Fibroblast of skin of left quadriceps (primary cell): Measurements from ENCODE around the gene MMP25.
"Not testable (repeated sequence)": the region's sequence is repeated elsewhere in the genome, so short reads cannot be mapped to it uniquely, and the experiment has no call there.

ENCODE experiments used
- DNase-seq, 2 experiments: peaks; one replicate each; pipeline ENCODE4 v3.0.0-alpha.2; 2013; ENCODE audit warnings: low read depth in 2 of 2

MMP25 gene

DNA sequence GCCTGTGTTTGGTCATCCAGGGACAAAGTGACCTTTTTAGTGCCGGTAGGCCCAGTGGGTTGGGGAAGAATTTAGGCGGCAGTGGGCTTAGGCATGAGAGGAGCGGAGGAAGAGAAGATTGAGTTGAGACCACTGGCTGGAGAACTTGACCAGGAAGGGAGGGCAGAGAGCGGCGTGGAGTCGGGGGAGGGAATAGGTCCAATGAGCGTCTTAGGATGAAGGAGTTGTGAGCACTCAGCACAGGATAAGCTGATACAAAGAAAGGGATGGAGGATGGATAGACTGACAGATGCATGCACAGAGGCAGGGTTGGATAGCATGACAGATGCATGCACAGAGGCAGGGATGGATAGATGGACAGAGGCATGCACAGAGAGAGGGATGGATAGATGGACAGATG lies 27.1 kb downstream of the MMP25 start:
- no peak for DNase-seq

DNA sequence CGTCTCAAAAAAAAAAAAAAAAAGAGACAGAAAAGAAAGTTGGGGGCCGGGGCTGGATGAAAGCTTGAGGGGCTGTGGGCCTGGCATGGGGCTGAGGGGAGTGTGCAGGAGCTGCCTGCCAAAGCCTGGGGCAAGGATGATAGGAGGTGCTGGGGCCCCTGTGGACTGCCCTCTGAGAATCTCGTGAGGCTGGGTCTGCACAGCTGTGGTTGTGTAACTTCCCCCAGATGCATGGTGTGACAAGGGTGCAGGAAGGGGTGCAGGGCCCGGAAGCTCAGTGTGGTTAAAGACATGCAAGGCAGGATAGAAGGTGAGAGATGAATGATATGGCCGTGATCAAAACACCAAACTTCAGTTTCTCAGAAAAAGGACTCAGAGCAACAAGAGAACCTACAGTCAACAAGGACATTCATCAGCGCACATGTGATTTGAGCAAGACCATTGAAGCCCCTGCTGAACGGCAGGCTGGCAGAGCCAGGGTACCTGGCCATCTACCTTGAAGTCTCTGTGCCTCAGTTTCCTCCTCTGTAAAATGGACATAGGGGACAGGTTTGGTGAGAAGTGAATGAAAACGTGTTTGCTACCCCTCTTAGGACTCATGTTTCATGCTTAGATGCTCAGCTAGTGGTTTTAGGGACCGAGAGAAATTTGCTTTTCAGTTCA lies 28.6 kb downstream of the MMP25 start:
- no peak for DNase-seq

DNA sequence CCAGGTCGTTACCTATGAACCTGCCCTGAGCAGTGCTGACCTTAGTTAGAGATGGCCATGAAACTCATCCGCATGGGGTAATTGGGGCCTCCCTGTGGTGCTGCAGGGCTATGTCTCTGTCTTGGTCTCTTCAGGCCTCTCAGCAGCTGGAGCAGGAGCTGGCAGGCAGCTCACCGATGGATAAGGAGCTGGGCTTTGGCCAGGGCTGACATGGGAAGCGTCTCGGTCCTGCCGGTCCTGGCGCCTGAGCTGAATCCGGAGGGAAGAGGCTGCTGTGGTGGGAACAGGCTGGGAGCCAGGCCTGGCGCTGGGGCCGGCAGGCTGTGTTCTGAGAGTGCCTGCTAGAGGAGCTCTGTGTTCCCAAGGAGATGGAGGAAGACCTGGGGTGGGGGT lies 29.2 kb downstream of the MMP25 start:
- DNase-seq = no peak

DNA sequence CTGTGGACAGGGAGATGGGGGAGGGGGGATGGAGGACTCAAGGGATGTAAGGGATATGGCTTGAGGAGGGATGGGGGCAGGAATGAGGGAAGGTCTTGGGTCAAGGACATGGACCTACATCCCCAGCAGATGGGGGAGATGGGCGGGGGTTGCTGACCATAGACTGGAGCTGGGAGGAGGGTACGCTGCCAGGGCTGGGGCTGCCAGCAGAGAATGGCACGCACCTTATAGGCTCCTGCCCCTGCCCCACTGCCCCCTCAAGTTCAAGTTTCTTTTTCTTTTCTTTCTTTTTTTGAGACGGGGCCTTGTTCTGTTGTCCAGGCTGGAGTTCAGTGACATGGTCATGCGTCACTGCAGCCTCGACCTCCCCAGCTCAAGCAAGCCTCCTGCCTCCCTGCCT lies 29.6 kb downstream of the MMP25 start:
- DNase-seq = not testable (repeated sequence)

DNA sequence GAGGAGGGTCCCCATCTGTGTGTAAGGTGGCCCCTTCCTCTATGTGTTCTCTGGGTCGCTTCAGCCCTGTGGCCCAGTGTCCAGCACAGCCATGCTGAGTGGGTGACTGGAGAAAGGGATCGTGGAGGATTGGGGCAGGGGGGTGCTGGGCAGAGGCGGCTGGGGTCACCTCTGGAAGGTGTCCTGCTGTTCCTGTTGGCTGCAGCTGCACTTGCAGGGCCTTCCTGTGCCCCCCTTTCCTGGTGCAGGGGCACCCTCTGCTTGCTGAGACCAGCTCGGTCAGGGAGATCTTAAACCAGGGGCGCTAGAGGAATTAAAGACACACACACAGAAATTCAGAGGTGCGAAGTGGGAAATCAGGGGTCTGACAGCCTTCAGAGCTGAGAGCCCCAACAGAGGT lies 30.2 kb downstream of the MMP25 start:
- DNase-seq = no peak

DNA sequence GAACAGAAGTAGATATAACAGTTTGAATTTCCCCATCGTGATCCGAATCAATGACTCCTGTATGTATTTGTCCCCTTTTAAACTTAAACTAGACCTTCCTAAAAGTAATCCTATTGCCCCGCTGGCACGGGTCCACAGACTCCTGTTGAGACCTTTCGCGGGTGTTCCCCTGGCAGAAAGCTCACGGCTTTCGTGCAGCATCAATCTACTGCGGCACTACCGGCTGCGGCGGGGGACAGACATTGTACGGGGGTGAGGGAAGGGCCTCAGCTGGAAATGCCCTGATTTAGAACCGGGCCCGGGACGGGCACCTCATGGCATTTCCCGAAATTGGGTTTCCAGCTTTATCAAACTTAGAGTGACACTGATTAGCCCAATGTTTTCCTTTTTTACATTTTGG lies 33.7 kb downstream of the MMP25 start:
- DNase-seq = no peak

DNA sequence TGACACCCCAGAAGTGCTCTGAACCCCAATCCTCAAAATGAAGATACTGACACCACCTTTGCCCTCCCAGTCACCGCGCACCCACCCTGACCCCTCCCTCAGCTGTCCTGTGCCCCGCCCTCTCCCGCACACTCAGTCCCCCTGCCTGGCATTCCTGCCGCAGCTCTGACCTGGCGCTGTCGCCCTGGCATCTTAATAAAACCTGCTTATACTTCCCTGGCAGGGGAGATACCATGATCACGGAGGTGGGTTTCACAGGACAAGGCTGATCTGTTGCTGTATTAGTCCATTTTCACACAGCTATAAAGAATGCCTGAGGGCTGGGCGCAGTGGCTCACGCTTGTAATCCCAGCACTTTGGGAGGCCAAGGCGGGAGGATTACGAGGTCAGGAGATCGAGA lies 35.6 kb downstream of the MMP25 start:
- DNase-seq = not testable (repeated sequence)

DNA sequence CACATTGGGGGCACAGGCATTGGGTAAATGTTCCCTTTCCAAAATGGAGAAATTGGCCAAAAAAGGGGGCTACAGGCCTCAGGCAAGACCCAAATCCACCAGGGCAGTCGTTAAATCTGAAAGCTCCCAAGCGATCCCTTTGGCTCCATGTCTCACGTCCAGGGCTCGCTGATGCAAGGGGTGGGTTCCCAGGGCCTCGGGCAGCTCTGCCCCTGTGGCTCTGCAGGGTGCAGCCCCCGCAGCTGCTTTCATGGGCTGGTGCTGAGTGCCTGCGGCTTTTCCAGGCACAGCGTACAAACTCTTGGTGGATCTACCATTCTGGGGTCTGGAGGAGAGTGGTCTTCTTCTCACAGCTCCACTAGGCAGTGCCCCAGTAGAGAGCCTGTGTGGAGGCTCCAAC lies 37.0 kb downstream of the MMP25 start:
- DNase-seq = not testable (repeated sequence)

DNA sequence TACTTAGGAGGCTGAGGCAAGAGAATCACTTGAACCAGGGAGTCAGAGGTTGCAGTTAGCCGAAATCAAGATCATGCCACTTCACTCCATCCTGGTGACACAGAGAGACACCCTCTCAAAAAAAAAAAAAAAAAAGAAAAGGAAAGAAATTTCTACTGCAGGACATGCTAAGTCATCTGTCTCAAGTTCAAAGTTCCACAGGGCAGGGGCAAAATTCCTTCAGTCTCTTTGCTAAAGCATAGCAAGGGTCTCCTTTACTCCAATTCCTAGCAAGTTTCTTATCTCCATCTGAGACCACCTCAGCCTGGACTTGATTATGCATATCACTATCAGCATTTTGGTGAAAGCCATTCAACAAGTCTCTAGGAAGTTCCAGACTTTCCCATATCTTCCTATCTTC lies 38.1 kb downstream of the MMP25 start:
- no peak for DNase-seq

DNA sequence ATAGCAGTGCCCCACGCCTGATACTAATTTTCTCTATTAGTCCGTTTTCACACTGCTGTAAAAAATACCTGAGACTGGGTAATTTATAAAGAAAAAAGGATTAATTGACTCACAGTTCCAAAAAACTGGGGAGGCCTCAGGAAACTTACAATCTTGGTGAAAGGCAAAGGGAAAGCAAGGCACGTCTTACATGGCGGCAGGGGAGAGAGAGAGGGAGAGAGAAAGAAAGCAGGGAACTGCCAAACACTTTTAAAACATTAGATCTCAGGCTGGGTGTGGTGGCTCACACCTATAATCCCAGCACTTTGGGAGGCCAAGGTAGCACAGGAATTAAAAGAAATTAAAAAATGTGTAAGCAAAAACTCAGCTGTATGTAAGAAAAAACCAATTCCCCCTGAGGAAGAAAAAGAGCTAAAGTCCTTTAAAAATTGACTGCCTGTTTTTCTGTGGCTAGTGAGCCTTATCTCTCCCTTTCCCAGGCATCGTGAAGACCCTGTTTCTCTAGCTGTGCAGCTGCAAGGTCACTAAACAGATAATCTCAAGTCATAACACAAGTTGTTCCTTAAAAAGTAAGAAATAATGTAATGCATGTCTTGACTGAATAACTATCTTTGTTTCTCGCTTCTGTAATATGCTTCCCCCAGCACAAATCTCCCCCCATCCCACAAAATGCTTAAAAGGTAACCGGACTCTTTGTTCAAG lies 38.8 kb downstream of the MMP25 start:
- no peak for DNase-seq

DNA sequence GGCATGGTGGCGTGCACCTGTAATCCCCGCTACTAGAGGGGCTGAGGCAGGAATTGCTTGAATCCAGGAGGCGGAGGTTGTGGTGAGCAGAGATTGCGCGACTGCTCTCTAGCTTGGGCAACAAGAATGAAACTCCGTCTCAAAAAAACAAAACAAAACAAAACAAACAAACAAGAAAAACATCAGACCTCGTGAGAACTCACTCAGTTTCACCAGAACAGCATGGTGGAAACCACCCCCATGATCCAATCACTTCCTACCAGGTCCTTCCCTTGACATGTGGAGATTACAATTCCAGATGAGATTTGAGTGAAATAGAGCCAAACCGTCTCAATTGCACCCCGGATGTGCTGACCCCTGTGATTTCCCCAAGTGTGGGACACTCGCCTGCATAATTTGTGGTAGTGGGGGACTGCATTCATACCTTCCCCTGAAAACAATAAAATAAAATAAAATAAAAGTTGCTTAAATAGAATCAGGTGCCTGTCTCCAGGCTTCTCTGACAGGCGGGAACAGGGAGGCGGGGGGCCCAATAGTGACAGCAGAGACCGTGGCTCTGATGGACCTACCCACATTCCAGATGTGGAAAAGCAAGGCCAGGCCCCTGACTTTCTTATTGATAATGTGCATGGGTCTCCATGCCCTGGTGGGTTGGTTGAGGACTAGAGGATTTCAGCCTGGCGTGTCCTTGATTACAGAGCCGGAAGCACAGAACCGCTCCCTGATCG lies 39.7 kb downstream of the MMP25 start:
- DNase-seq = no peak

DNA sequence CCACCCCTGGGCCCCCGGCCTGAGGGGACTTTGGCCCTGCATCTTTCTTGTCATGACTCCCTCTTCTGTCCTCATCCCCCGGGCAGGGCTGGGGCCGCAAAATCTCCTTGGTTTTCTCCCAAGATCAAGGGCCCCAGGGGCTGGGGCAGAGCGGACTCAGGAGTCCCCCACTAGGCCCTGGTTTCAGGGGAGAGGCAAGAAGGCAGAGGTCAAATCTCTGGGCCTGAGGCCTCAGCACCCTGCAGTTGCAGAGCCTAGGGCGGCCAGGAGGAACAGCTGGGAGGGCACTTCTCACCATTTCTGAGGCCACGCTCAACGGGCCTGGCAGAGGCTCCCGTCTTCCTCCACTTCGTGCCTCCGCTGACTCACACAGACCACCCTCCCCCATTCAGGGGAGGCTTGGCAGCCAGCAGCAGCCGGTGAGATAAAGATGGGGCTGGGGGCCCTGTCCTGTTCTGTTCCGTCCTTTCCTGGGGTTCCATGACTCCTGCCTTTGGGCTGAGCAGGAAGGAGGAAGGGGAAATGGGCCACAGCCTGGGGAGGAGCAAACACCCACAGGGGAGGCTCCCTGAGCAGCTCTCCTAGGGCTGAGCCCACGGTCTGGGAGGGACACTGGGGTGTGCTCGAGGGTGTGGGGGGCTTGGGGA lies 40.4 kb downstream of the MMP25 start:
- DNase-seq = no peak

DNA sequence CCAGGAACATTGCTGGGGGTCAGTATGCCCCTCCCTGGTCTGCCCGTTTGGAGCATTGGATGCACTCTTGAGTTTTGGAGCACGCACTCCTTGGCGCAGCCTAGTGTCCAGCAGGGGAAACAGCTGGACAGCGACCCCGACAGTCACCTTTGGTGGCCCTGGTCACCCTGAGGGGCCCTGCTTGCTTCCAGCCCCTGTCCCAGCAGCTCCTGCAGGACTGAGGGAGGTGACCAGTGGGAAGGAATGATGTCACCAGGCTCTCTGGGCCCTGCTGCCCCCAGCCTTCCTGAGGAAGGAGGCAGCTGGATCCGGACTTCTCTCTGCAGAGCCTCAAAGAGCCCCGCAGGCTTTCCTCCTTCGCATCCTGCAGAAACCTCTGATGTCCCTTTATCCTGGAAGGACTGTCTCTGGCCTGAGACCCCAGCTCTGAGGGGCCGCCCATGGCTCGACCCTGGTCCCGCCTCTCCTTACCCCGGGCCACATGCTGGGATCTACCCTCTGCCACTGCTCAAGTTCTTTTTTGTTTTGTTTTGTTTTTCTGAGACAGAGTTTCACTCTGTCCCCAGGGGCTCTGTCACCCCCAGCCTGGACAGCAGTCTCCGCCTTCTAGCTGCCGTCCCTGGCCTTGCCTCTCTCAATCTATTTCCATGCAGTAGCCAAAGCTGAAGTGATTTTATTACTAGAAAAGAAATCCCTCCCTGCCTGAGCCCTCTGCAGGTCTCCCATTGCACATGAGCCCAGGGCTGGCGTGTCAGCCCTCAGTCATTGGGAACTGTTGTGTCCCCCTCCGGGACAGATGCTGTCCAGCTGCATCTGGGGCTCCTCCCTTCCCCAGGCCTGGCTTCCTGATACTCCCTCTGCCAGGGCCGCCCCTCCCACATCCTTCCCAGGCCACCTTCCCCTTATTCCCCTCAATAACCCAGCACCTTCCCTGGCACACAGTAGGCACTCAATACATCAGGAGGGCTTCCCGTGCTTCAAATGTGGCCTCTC lies 41.2 kb downstream of the MMP25 start:
- DNase-seq = no peak

DNA sequence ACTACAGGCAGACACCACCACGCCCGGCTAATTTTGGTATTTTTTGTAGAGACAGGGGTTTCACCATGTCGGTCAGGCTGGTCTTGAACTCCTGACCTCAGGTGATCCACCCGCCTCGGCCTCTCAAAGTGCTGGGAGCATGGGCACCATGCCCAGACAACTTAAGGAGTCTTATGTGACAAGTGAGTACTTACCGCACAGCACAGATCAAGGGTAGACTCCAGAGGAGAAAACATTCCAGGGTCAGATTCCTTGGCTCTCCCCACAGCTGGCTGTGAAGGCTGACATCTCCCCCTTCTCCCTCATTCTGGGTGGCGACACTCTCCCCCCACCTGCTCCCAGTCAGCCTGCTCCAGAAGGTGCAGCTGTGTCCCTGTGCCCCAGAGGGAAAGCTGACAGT lies 42.1 kb downstream of the MMP25 start:
- no peak for DNase-seq

DNA sequence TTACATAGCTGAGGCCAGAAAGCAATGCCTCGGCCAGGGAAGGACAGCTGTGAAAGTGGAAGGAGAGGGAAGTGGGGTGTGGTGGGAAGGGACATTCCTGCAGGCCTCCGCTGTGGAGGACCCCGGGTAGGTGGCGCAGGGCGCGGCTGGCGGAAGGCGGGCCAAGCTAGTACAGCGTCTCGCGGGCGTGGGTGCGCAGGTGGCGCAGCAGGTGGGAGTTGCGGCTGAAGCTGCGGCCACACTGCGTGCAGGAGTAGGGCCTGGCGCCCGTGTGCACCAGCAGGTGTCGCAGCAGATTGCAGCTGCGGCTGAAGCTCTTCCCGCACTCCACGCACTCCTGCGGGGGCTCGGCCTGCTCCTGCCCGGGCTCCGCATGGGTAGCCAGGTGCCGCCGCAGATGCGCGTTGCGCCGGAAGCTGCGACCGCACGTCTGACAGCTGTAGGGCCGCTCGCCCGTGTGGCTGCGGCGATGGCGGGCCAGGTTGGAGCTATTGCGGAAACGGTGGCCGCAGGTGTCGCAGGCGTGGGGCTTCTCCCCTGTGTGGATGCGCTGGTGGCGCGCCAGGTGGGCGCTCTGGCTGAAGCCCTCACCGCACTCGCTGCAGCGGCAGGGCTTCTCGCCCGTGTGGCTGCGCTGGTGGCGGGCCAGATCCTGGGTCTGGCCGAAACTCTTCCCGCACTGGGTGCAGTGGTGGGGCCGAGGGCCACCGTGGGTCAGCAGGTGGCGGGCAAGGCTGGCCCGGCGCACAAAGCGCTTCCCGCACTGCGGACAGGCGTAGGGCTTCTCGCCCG lies 42.8 kb downstream of the MMP25 start:
- no peak for DNase-seq

DNA sequence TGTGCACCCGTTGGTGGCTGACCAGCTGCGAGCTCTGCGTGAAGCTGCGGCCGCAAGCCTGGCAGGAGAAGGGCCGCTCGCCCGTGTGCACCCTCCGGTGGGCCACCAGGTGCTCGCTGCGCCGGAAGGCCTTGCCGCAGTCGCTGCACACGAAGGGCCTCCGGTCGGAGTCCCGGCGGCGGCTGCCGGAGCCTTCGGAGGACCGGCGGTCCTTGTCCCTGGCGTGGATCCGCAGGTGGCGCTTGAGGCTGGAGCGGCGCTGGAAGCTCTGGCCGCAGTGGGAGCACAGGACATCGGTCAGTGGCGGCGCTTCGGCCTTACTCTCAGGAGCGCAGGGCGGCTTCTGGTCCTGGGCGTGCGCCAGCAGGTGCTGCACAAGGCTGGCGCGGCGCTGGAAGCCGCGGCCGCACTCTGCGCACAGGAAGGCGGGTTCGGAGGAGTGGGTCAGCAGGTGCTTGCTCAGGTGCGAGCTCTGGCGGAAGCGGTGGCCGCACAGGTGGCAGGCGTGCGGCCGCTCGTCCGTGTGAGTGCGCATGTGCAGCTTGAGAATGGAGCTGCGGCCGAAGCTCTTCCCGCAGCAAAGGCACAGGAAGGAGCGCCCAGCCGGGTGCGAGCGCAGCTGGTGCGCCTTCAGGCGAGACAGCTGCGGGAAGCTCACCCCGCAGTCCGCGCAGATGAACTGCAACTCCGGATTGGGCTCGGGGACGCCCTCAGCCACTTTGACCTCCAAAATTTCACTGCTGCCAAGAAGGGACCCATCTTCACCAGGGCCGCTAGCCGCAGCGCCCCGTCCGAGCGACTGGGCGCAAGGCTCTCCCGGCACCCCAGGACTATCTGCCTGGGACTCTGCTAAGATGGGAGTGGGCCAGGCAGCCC lies 43.6 kb downstream of the MMP25 start:
- no peak for DNase-seq

DNA sequence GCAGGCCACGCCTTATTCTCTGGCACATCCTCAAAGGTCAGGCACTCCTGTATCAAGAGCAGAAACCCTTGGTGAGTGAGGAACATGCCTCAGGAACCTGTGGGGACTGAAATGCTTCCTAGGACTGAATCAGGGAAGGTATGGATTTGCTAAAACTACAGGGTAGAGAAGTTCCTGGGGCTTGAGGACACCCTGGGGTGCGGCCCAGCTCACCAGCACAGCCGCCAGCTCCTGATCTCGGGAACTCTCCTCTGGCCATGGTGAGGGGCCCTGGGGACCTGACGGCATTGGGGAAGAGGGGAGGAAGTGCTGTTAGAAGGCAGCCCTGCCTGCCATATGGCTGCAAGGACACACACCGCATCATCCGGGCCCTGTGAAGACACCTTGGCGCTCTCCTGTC lies 45.2 kb downstream of the MMP25 start:
- DNase-seq = no peak

DNA sequence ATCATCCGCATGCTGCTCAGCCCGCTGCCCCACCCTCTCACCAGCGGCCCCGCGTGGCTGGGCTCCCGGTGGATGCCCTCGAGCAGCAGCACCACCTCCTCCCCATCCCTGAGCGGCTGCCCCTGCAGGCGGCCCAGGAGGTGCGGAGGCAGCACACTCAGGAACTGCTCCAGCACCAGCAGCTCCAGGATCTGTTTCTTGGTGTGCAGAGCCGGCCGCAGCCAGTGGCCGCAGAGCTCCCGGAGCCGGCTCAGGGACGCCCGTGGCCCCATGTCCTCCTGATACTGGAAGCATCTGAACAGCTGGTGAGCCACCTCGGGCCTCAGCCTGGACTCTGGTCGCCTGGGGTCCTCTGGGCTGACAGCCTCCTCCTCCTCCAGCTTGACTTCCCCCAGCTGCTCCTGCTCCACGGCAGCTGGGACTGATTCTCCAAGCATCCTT lies 46.2 kb downstream of the MMP25 start:
- no peak for DNase-seq

DNA sequence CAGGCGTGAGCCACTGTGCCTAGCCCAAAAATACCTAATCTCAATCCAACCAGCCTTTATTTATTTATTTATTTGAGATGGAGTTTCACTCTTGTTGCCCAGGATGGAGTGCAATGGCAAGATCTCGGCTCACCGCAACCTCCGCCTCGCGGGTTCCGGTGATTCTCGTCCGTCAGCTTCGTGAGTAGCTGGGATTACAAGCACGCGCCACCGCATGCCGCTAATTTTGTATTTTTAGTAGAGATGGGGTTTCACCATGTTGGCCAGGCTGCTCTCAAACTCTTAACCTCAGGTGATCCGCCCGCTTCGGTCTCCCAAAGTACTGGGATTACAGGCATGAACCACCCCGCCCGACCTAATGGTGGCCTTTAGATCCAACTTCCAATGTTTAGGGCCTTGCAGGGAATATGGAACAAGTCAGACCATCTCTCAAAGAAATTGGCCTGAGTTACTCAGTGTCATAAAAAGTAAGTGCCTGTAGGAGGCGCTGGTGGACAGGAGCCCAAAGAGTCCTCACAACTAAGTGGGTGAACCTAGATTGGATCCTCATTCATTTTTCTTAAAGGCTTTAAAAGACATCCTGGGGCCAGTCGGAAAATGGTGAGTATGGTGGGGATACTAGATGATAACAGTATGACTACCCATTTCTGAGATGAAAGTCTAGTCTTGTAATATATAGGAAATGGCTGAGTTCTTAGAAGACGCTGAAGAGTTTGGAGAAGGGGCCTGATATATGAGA lies 48.1 kb downstream of the MMP25 start:
- DNase-seq = no peak
